Tibial nerve (tissue), 4 donors: Measurements from ENCODE around the gene DCUN1D3.

Source experiments
- CTCF ChIP-seq, 5 experiments: fragments of 200-600 bp in 3 of 5; fragments of 450-650 bp in 2 of 5; sonication (generic) in 3 of 5; IDR thresholded peaks; one replicate each; pipeline ENCODE4 v1.5.1; 2016 to 2019; ENCODE audit warnings: antibody characterized with exemption in 5 of 5, mild to moderate bottlenecking in 3 of 5, moderate library complexity in 2 of 5
- EP300 ChIP-seq, 2 donors: sonication (generic); formaldehyde crosslinking; IDR thresholded peaks; one replicate each; pipeline ENCODE4 v1.6.1; 2017; ENCODE audit warnings: antibody characterized with exemption in 2 of 2, mild to moderate bottlenecking in 1 of 2
- POLR2A ChIP-seq, 2 donors: fragments of 450-650 bp; IDR thresholded peaks; one replicate each; pipeline ENCODE4 v1.6.1; 2017; ENCODE audit warnings: antibody characterized with exemption in 2 of 2, mild to moderate bottlenecking in 2 of 2, moderate library complexity in 2 of 2

- TF ChIP-seq CTCF (IDR thresholded peaks at IDR 0.05): no peak
- no peak for TF ChIP-seq POLR2A (IDR thresholded peaks at IDR 0.05)
- no peak for TF ChIP-seq EP300 (IDR thresholded peaks at IDR 0.05)
Observed at GRCh38 chr16:20857281-20857680, 42.9 kb downstream of the DCUN1D3 start.
